Heart left ventricle (tissue), 13 donors: ENCODE results near the gene CGB8.
"Not testable (repeated sequence)": the region's sequence is repeated elsewhere in the genome, so short reads cannot be mapped to it uniquely, and the experiment has no call there.

Experiments used
- CTCF ChIP-seq, 12 donors: fragments of 200-600 bp; sonication (generic) in 4 of 12; IDR thresholded peaks; one replicate each; pipeline versions ENCODE4 v1.5.0 to v1.8.0; 2018 to 2022; ENCODE audit warnings: antibody characterized with exemption in 12 of 12, mild to moderate bottlenecking in 5 of 12
- POLR2A ChIP-seq, 2 donors: fragments of 450-650 bp; IDR thresholded peaks; one replicate each; pipeline ENCODE4 v1.6.1; 2017; ENCODE audit warnings: antibody characterized with exemption in 2 of 2, mild to moderate bottlenecking in 2 of 2, moderate library complexity in 2 of 2
- donor health status: ischemic (EF 13 %, LVEDD 7.1; RV severe dilation, severe dysfunction).
- donor health status: DM: no; HTN: yes; CAD: no.
- donor health status: DM: no; HTN: no; CAD: no.
- donor health status: ischemic (EF 25% LVEDD 6.9; RV normal size, moderate dysfunction).
- donor health status: ischemic (EF 25% LVEDD 5.7; RV mildly dilated, moderate dysfunction).
- donor health status: ischemic (EF 35%, LVEDD 5.7; RV mildly dilated, moderate dysfunction).
- donor health status: nonischemic (EF 11% LVEDD 7.7; RV severe dilation, severe dysfunction).
- donor health status: DM: yes; HTN: yes; CAD: no.
- donor health status: PGD.
- donor health status: ischemic (EF 29% LVEDD 5.4; RV normal size, mild dysfunction).
- donor health status: nonischemic (EF 23%, LVEDD 6.1; RV moderate dilation, normal function).

DNA sequence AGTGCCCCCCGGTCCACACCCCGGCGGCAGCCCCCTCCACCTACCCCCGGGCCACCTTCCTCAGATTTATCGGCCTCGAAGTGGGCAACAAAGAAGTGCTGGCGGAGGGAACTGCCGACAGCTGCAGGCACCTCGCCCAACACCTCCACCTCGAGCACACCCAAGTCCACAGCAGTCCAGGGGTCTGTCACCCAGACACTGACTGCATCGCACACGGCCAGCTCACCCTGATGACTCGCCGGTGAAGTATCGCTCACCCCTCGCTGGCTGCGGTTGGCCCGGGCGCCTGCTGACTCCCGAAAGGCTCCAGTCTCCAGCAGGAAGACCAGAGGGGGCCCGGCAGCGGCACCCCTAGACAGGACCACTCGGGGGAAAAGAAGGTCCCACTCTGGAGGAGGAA lies 23.3 kb downstream of the CGB8 start:
- not testable (repeated sequence) for TF ChIP-seq POLR2A, CTCF (IDR thresholded peaks at IDR 0.05)
